H1 (cell line): ENCODE data around the gene FLT3.

Experiments used
- CBX5 ChIP-seq: fragments of 300-800, 300-1000 bp; sonication (generic); IDR thresholded peaks from 2 replicates; pipeline ENCODE4 v1.7.1; 2016; ENCODE audit warnings: antibody characterized with exemption, low read length, low read depth
- CREB1 ChIP-seq: IDR thresholded peaks from 2 replicates; pipeline ENCODE4 v1.6.1; 2012; ENCODE audit warnings: inconsistent platforms
- CTCF ChIP-seq, 3 experiments: IDR thresholded peaks; 1 replicate in 2 of 3; 2 replicates in 1 of 3; pipeline versions ENCODE4 v1.5.1 to v1.6.1; 2011; ENCODE audit warnings: low read length in 3 of 3, mild to moderate bottlenecking in 3 of 3, inconsistent platforms in 2 of 3, low read depth in 1 of 3, moderate library complexity in 1 of 3; ENCODE audit not compliant: insufficient read depth in 1 of 3; ENCODE audit errors: control extremely low read depth in 1 of 3
- EZH2 ChIP-seq: fragments of 200-600 bp; sonication (generic); IDR thresholded peaks from 2 replicates; pipeline ENCODE4 v1.7.1; 2012; ENCODE audit warnings: low read depth, mild to moderate bottlenecking, moderate library complexity, low read length, inconsistent platforms; ENCODE audit not compliant: severe bottlenecking
- GTF2F1 ChIP-seq: IDR thresholded peaks from 2 replicates; pipeline ENCODE4 v1.6.1; 2012; ENCODE audit warnings: low read depth, low read length, improper control_type of control experiment, borderline replicate concordance
- RAD21 ChIP-seq, 2 experiments: IDR thresholded peaks in 1 of 2; conservative IDR thresholded peaks in 1 of 2; 2 replicates each; pipeline ENCODE4 v1.6.1; 2011; ENCODE audit warnings: low read depth in 2 of 2, low read length in 2 of 2, improper control_type of control experiment in 1 of 2, inconsistent platforms in 1 of 2, mild to moderate bottlenecking in 1 of 2, moderate library complexity in 1 of 2
- USF2 ChIP-seq: IDR thresholded peaks from 2 replicates; pipeline ENCODE4 v1.6.1; 2011; ENCODE audit warnings: low read length, improper control_type of control experiment

GRCh38 chr13:28055357-28055756 is 45.0 kb downstream of the FLT3 start:
- TF ChIP-seq GTF2F1 = no peak
- TF ChIP-seq RAD21 (IDR thresholded peaks at IDR 0.05 in 1 of 2, conservative IDR thresholded peaks at IDR 0.05 in 1 of 2; ENCODE audit: low read depth in 2 of 2, low read length in 2 of 2) = no peak
- no peak for TF ChIP-seq CREB1
- no peak for TF ChIP-seq CBX5
- TF ChIP-seq CTCF (IDR thresholded peaks at IDR 0.05; ENCODE audit: control extremely low read depth in 1 of 3, insufficient read depth in 1 of 3, low read depth in 1 of 3, low read length in 3 of 3) = no peak
- TF ChIP-seq EZH2 = no peak
- TF ChIP-seq USF2 = no peak
